SK-N-SH (cell line): ENCODE results near the gene METTL27. TPM values are rescaled to one million over a fixed set of nuclear protein-coding genes. Genes with fewer than 3 reads are reported as not detected.

Source experiments
- CTCF ChIA-PET: fragments of 300-600, 350-600 bp; formaldehyde crosslinking; extraction: SDS; loops from one replicate; lab custom pipeline; 2021; lab: Yijun Ruan, JAX
- POLR2A ChIA-PET: fragments of 350-600 bp; sonication (Branson Sonifier 250); formaldehyde crosslinking; extraction: SDS; loops from one replicate; lab custom pipeline; 2020; ENCODE audit warnings: antibody characterized with exemption, inconsistent platforms; lab: Yijun Ruan, JAX
- DNase-seq: peaks from one replicate; pipeline ENCODE4 v3.0.0; 2012
- H2AFZ ChIP-seq: fragments of 200-600 bp; sonication (generic); 2 replicates; pipeline ENCODE4 v1.8.1; 2016; ENCODE audit warnings: antibody characterized with exemption, mild to moderate bottlenecking, low read depth
- H3F3A ChIP-seq: fragments of 200-600 bp; sonication (generic); replicated peaks from 2 replicates; pipeline ENCODE3; 2016; ENCODE audit warnings: antibody characterized with exemption, mild to moderate bottlenecking; ENCODE audit not compliant: insufficient read depth
- H3K27ac ChIP-seq, 2 experiments: fragments of 200-500 bp in 1 of 2; fragments of 200-600 bp in 1 of 2; sonication (Bioruptor generic) in 1 of 2; sonication (generic), shearing (Covaris generic) in 1 of 2; 2 replicates each; pipeline versions ENCODE4 v1.5.1 to v1.6.1; 2014 to 2016; ENCODE audit warnings: low read depth in 2 of 2, inconsistent platforms in 1 of 2, low read length in 1 of 2, mild to moderate bottlenecking in 1 of 2, mixed read lengths in 1 of 2
- H3K27me3 ChIP-seq: fragments of 200-600 bp; sonication (generic), shearing (Covaris generic); 2 replicates; pipeline ENCODE4 v1.6.1; 2016; ENCODE audit warnings: mixed run types; ENCODE audit not compliant: insufficient read depth
- H3K36me3 ChIP-seq, 2 experiments: fragments of 200-500 bp in 1 of 2; fragments of 200-600 bp in 1 of 2; sonication (Bioruptor generic) in 1 of 2; sonication (generic) in 1 of 2; replicated peaks in 1 of 2; 2 replicates each; pipeline versions ENCODE3 to v1.5.1; 2014 to 2016; ENCODE audit warnings: low read length in 1 of 2, mild to moderate bottlenecking in 1 of 2; ENCODE audit not compliant: insufficient read depth in 2 of 2, control insufficient read depth in 1 of 2
- H3K4me1 ChIP-seq, 2 experiments: fragments of 200-500 bp in 1 of 2; fragments of 200-600 bp in 1 of 2; sonication (Bioruptor generic) in 1 of 2; sonication (generic), shearing (Covaris generic) in 1 of 2; 2 replicates each; pipeline versions ENCODE4 v1.5.1 to v1.6.1; 2014 to 2016; ENCODE audit warnings: low read depth in 1 of 2, low read length in 1 of 2, mixed run types in 1 of 2; ENCODE audit not compliant: insufficient read depth in 2 of 2, control insufficient read depth in 1 of 2
- H3K4me2 ChIP-seq: fragments of 200-600 bp; sonication (generic), shearing (Covaris generic); 2 replicates; pipeline ENCODE4 v1.6.1; 2017; ENCODE audit warnings: mixed run types
- H3K4me3 ChIP-seq, 2 experiments: fragments of 200-500 bp in 1 of 2; fragments of 200-600 bp in 1 of 2; sonication (Bioruptor generic) in 1 of 2; sonication (generic), shearing (Covaris generic) in 1 of 2; 2 replicates each; pipeline versions ENCODE4 v1.5.1 to v1.8.1; 2014 to 2016; ENCODE audit warnings: low read depth in 2 of 2, inconsistent platforms in 1 of 2, low read length in 1 of 2, mild to moderate bottlenecking in 1 of 2, mixed read lengths in 1 of 2, moderate library complexity in 1 of 2
- H3K79me2 ChIP-seq: fragments of 200-600 bp; sonication (generic); 2 replicates; pipeline ENCODE4 v1.8.1; 2017; ENCODE audit warnings: mild to moderate bottlenecking; ENCODE audit not compliant: insufficient read depth
- H3K9ac ChIP-seq: fragments of 200-600 bp; sonication (generic); 2 replicates; pipeline ENCODE4 v1.6.1; 2017; ENCODE audit warnings: mixed run types
- H3K9me2 ChIP-seq: fragments of 200-600 bp; sonication (generic); 2 replicates; pipeline ENCODE4 v1.6.1; 2017; ENCODE audit warnings: mixed run types
- H3K9me3 ChIP-seq: fragments of 200-600 bp; sonication (generic); 2 replicates; pipeline ENCODE4 v1.6.1; 2017; ENCODE audit warnings: mixed run types, mild to moderate bottlenecking, moderate library complexity
- H4K20me1 ChIP-seq: fragments of 200-600 bp; sonication (generic); 2 replicates; pipeline ENCODE4 v1.6.1; 2017; ENCODE audit warnings: mild to moderate bottlenecking, mixed run types; ENCODE audit not compliant: insufficient read depth
- ELF1 ChIP-seq: IDR thresholded peaks from 2 replicates; pipeline ENCODE4 v1.4.0; 2012
- EP300 ChIP-seq, 2 experiments: IDR thresholded peaks; 2 replicates each; pipeline versions ENCODE4 v1.4.0 to v1.6.1; 2012; ENCODE audit warnings: borderline replicate concordance in 1 of 2, low read depth in 1 of 2, low read length in 1 of 2
- EZH2phosphoT487 ChIP-seq: fragments of 200-600 bp; sonication (generic); IDR thresholded peaks from 2 replicates; pipeline ENCODE4 v1.6.1; 2017; ENCODE audit warnings: low read depth, mixed run types, mild to moderate bottlenecking, antibody characterized with exemption, moderate library complexity, borderline replicate concordance
- FOSL2 ChIP-seq: IDR thresholded peaks from 2 replicates; pipeline ENCODE4 v1.4.0; 2012; ENCODE audit warnings: low read depth, mild to moderate bottlenecking, moderate library complexity, borderline replicate concordance
- FOXM1 ChIP-seq: IDR thresholded peaks from 2 replicates; pipeline ENCODE4 v1.4.0; 2012; ENCODE audit warnings: low read depth, mild to moderate bottlenecking
- GATA2 ChIP-seq: sonication (generic); formaldehyde crosslinking; IDR thresholded peaks from 2 replicates; pipeline ENCODE4 v1.5.0; 2020; ENCODE audit warnings: mild to moderate bottlenecking, missing genetic modification reagents
- IRF3 ChIP-seq: fragments of 150-350 bp; IDR thresholded peaks from 2 replicates; pipeline ENCODE4 v1.6.1; 2016; ENCODE audit warnings: mild to moderate bottlenecking, low read depth, low read length
- JUND ChIP-seq: IDR thresholded peaks from 2 replicates; pipeline ENCODE4 v1.4.0; 2012
- MEF2A ChIP-seq: IDR thresholded peaks from 2 replicates; pipeline ENCODE4 v1.4.0; 2012; ENCODE audit warnings: low read depth, borderline replicate concordance
- MXI1 ChIP-seq: IDR thresholded peaks from 2 replicates; pipeline ENCODE4 v1.6.1; 2012; ENCODE audit warnings: mild to moderate bottlenecking, low read depth, low read length, improper control_type of control experiment
- NFIC ChIP-seq: IDR thresholded peaks from 2 replicates; pipeline ENCODE4 v1.4.0; 2012; ENCODE audit warnings: borderline replicate concordance
- NRF1 ChIP-seq: IDR thresholded peaks from 2 replicates; pipeline ENCODE4 v1.6.1; 2012; ENCODE audit warnings: low read depth, mild to moderate bottlenecking, low read length
- RFX5 ChIP-seq: IDR thresholded peaks from 2 replicates; pipeline ENCODE4 v1.6.1; 2012; ENCODE audit warnings: mild to moderate bottlenecking, improper control_type of control experiment, low read length
- RXRA ChIP-seq: IDR thresholded peaks from 2 replicates; pipeline ENCODE4 v1.4.0; 2012; ENCODE audit warnings: low read depth, mild to moderate bottlenecking, borderline replicate concordance
- SIN3A ChIP-seq: IDR thresholded peaks from 2 replicates; pipeline ENCODE4 v1.6.1; 2012; ENCODE audit warnings: low read depth, mild to moderate bottlenecking, low read length, moderate library complexity, borderline replicate concordance
- TAF1 ChIP-seq: IDR thresholded peaks from 2 replicates; pipeline ENCODE4 v1.6.1; 2012; ENCODE audit warnings: low read depth, mild to moderate bottlenecking, low read length, moderate library complexity, borderline replicate concordance
- TEAD4 ChIP-seq: IDR thresholded peaks from 2 replicates; pipeline ENCODE4 v1.4.0; 2012; ENCODE audit warnings: mild to moderate bottlenecking, borderline replicate concordance; ENCODE audit not compliant: insufficient read depth
- USF2 ChIP-seq: fragments of 150-350 bp; IDR thresholded peaks from 2 replicates; pipeline ENCODE4 v1.6.1; 2017; ENCODE audit warnings: antibody characterized with exemption, low read length, low read depth, borderline replicate concordance
- WGBS: methylation state at CpG from one replicate; pipeline ENCODE4 v1.1.6; 2017; ENCODE audit warnings: low lambda C conversion rate; 5-methylcytosine and 5-hydroxymethylcytosine counted together
- polyA plus RNA-seq, 3 experiments: library from polyadenylated mRNA; depleted of rRNA; stranded (reverse); fragments of >200 nt; gene quantifications; 2 replicates each; pipeline ENCODE4 v1.2.3, GENCODE V29; 2012
- TF ChIP-seq, protein P1 (sequence below): IDR thresholded peaks from 2 replicates; pipeline ENCODE4 v1.6.1; 2012; ENCODE audit warnings: mild to moderate bottlenecking, low read depth, low read length, moderate library complexity
- TF ChIP-seq, protein P2 (sequence below): fragments of 200-600 bp; sonication (generic); IDR thresholded peaks from 2 replicates; pipeline ENCODE4 v1.6.1; 2017; ENCODE audit warnings: antibody characterized with exemption, mild to moderate bottlenecking, moderate library complexity
- TF ChIP-seq, protein P3 (sequence below): IDR thresholded peaks from 2 replicates; pipeline ENCODE4; 2012
- TF ChIP-seq, protein P4 (sequence below): IDR thresholded peaks from 2 replicates; pipeline ENCODE4 v1.4.0; 2012; ENCODE audit warnings: low read depth

Gene METTL27
- polyA plus RNA-seq, 1 of the 3 experiments (the other 2 are of a cell fraction), result 3.1 TPM

DNA sequence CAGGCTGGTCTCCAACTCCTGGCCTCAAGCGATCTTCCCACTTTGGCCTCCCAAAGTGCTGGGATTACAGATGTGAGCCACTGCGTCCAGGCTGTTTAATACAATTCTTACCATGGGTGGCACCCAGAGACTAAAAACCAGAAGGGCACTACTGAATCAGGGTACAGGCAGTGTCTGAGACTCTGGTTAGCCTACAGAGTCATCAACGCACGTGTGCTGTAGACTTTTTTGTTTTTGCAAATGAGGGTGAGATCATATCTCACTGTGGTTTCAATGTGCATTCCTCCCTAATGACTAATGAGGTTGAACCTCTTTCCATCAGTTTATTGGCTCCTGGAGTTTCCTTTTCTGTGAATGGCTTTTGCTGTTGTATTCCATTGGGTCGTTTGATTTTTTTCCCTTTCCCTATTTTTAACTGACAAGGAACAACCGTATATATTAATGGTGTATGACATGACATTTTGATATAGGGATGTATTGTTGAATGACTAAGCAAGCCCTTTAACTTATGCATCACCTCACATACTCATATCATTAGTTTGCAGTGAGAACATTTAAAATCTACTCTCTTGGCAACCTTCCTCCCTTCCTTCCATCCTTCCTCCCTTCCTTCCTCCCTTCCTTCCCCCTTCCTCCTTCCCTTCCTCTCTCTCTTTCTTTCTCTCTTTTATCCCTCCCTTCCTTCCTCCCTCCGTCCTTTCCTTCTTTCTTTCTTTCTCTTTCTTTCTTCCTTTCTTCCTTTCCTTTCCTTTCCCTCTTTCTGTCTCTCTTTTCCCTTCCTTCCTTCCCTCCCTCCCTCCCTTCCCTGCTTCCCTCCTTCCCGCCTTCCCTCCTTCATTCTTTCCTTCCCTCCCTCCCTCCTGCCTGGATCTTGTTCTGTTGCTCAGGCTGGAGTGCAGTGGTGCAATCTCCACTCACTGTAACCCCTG lies 9.4 kb upstream of the METTL27 start:
- H3K79me2 ChIP-seq, result no peaks in the 10 kb centered on the region
- H3K4me1 ChIP-seq, result peaks cover 2 to 22% of the 10 kb centered on the region in 2 experiments; a peak in 3 of 4 replicates
- peak overlapping the region; percentile 1 to 100; a peak in 3 of 4 replicates for H3K27ac ChIP-seq
- no peaks in the 10 kb centered on the region for H3K9me3 ChIP-seq
- no peaks in the 10 kb centered on the region for H3K27me3 ChIP-seq
- H3K9me2 ChIP-seq, result no peaks in the 10 kb centered on the region
- ChIA-PET CTCF (interaction anchor here (0.9 to 5.7 kb wide), 9 partner anchors 11 to 245 kb away, joined by 3 to 38 read pairs (median 7); no protein-coding TSS in a partner anchor), POLR2A (interaction anchor here (0.8 kb wide), 1 partner anchor 41 kb away, joined by 3 read pairs; no protein-coding TSS in a partner anchor)
- H3F3A ChIP-seq, result peaks cover 44% of the 10 kb centered on the region
- H3K4me3 ChIP-seq, result peak overlapping the region in 1 of 2 experiments; percentile 17; a peak in 2 of 4 replicates
- H3K9ac ChIP-seq, result peak overlapping the region; percentile 84
- no peaks in the 10 kb centered on the region for H3K36me3 ChIP-seq
- 0 out of 2 replicates have a peak overlapping the region, but pooled peaks have one; percentile 11 for H2AFZ ChIP-seq
- no peaks in the 10 kb centered on the region for H4K20me1 ChIP-seq
- peak overlapping the region; percentile 72 for H3K4me2 ChIP-seq
- DNase-seq, result no peak
- WGBS, result 24% methylated on average over 8 of the region's 8 CpGs
- TF ChIP-seq GATA2 (CRISPR knock-in tag) (no peak), NRF1 (no peak), IRF3 (no peak), NFIC (peak; percentile 79; the same call in 1 of the 2 replicates), EZH2phosphoT487 (no peak), JUND (peak; percentile 98), RFX5 (no peak), SIN3A (peak; percentile 29; the same call in 1 of the 2 replicates), ELF1 (no peak), USF2 (no peak), FOXM1 (peak; percentile 92), RXRA (peak; percentile 95), MEF2A (peak; percentile 85), TAF1 (0 out of 2 replicates have a peak, but pooled peaks have one; percentile 28), MXI1 (no peak), EP300 (IDR thresholded peaks at IDR 0.05; ENCODE audit: borderline replicate concordance in 1 of 2, low read depth in 1 of 2, low read length in 1 of 2) (peak; percentile 27 to 97; a peak in 2 of 4 replicates), FOSL2 (peak; percentile 94), TEAD4 (peak; percentile 97)
- TF ChIP-seq, protein P1, sequence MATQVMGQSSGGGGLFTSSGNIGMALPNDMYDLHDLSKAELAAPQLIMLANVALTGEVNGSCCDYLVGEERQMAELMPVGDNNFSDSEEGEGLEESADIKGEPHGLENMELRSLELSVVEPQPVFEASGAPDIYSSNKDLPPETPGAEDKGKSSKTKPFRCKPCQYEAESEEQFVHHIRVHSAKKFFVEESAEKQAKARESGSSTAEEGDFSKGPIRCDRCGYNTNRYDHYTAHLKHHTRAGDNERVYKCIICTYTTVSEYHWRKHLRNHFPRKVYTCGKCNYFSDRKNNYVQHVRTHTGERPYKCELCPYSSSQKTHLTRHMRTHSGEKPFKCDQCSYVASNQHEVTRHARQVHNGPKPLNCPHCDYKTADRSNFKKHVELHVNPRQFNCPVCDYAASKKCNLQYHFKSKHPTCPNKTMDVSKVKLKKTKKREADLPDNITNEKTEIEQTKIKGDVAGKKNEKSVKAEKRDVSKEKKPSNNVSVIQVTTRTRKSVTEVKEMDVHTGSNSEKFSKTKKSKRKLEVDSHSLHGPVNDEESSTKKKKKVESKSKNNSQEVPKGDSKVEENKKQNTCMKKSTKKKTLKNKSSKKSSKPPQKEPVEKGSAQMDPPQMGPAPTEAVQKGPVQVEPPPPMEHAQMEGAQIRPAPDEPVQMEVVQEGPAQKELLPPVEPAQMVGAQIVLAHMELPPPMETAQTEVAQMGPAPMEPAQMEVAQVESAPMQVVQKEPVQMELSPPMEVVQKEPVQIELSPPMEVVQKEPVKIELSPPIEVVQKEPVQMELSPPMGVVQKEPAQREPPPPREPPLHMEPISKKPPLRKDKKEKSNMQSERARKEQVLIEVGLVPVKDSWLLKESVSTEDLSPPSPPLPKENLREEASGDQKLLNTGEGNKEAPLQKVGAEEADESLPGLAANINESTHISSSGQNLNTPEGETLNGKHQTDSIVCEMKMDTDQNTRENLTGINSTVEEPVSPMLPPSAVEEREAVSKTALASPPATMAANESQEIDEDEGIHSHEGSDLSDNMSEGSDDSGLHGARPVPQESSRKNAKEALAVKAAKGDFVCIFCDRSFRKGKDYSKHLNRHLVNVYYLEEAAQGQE, result 0 out of 2 replicates have a peak, but pooled peaks have one; percentile 25
- TF ChIP-seq, protein P2, sequence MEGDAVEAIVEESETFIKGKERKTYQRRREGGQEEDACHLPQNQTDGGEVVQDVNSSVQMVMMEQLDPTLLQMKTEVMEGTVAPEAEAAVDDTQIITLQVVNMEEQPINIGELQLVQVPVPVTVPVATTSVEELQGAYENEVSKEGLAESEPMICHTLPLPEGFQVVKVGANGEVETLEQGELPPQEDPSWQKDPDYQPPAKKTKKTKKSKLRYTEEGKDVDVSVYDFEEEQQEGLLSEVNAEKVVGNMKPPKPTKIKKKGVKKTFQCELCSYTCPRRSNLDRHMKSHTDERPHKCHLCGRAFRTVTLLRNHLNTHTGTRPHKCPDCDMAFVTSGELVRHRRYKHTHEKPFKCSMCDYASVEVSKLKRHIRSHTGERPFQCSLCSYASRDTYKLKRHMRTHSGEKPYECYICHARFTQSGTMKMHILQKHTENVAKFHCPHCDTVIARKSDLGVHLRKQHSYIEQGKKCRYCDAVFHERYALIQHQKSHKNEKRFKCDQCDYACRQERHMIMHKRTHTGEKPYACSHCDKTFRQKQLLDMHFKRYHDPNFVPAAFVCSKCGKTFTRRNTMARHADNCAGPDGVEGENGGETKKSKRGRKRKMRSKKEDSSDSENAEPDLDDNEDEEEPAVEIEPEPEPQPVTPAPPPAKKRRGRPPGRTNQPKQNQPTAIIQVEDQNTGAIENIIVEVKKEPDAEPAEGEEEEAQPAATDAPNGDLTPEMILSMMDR, result no peak
- TF ChIP-seq, protein P3, sequence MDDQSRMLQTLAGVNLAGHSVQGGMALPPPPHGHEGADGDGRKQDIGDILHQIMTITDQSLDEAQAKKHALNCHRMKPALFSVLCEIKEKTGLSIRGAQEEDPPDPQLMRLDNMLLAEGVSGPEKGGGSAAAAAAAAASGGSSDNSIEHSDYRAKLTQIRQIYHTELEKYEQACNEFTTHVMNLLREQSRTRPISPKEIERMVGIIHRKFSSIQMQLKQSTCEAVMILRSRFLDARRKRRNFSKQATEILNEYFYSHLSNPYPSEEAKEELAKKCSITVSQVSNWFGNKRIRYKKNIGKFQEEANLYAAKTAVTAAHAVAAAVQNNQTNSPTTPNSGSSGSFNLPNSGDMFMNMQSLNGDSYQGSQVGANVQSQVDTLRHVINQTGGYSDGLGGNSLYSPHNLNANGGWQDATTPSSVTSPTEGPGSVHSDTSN, result peak; percentile 97
- TF ChIP-seq, protein P4, sequence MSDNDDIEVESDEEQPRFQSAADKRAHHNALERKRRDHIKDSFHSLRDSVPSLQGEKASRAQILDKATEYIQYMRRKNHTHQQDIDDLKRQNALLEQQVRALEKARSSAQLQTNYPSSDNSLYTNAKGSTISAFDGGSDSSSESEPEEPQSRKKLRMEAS, result peak; percentile 99
